Upper lobe of right lung (tissue), 1 donor: Measurements from ENCODE around the gene PRKX. TPM values are rescaled to one million over a fixed set of nuclear protein-coding genes. Genes with fewer than 3 reads are reported as not detected.
"Not testable (repeated sequence)": the region's sequence is repeated elsewhere in the genome, so short reads cannot be mapped to it uniquely, and the experiment has no call there.

Source experiments
- ATAC-seq: fragments of 200-7000 bp; cut with Tn5 transposase; one replicate; pipeline ENCODE4 v1.9.1; 2020; ENCODE audit warnings: mild to moderate bottlenecking, moderate library complexity
- DNase-seq: peaks from one replicate; pipeline ENCODE4 v3.0.0-alpha.2; 2020
- H3K27ac ChIP-seq: fragments of 200-600 bp; one replicate; pipeline ENCODE4 v1.8.0; 2022
- H3K27me3 ChIP-seq: fragments of 200-600 bp; one replicate; pipeline ENCODE4 v1.8.0; 2022; ENCODE audit warnings: mild to moderate bottlenecking
- H3K36me3 ChIP-seq: fragments of 200-600 bp; one replicate; pipeline ENCODE4 v1.8.0; 2022
- H3K4me1 ChIP-seq: fragments of 200-600 bp; one replicate; pipeline ENCODE4 v1.8.0; 2022
- H3K4me3 ChIP-seq: fragments of 200-600 bp; one replicate; pipeline ENCODE4 v1.8.0; 2022; ENCODE audit warnings: mild to moderate bottlenecking
- H3K9me3 ChIP-seq: fragments of 200-600 bp; one replicate; pipeline ENCODE4 v1.8.0; 2022
- intact Hi-C: fragments of 100-400 bp; cut with DNase I; formaldehyde crosslinking; loops from one replicate; pipeline ENCODE4 v1.11.0; 2022
- total RNA-seq: library from RNA; stranded (reverse); fragmentation: NEBNext Ultra II Directional; extraction: Animal tissue kit (Norgen Biotek cat#: 25700); gene quantifications from one replicate; pipeline ENCODE4 v1.2.1, GENCODE V29; 2021
- TF ChIP-seq, protein P1 (sequence below): fragments of 200-600 bp; IDR thresholded peaks from one replicate; pipeline ENCODE4 v1.8.0; 2022; ENCODE audit warnings: antibody characterized with exemption
- donor health status: DM: no; HTN: yes; CAD: no; lungs with severe emphysema.

PRKX gene
- total RNA-seq, 1 donor from 2014 or later: 23.8 TPM

DNA sequence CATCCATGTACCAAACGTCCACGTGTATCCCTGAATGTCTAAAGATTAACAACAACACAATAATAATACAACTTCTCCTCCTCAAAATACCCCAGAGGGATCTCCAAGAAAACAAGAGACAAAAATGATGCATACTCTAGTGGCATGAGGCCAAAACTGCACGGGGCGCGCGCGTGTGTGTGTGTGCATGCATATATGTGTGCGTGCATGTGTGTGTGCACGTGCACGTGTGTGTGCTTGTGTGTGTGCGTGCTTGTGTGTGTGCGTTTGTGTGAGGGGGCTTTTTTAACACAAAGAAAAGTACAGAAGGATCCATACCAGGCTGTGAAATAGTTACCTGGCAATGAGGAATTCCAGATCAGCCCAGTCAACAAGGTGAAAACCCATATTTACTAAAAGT lies 48.5 kb downstream of the PRKX start:
- no peaks in the 10 kb centered on the region for H3K4me1 ChIP-seq
- no peaks in the 10 kb centered on the region for H3K27me3 ChIP-seq
- ATAC-seq: no peak
- TF ChIP-seq, protein P1, sequence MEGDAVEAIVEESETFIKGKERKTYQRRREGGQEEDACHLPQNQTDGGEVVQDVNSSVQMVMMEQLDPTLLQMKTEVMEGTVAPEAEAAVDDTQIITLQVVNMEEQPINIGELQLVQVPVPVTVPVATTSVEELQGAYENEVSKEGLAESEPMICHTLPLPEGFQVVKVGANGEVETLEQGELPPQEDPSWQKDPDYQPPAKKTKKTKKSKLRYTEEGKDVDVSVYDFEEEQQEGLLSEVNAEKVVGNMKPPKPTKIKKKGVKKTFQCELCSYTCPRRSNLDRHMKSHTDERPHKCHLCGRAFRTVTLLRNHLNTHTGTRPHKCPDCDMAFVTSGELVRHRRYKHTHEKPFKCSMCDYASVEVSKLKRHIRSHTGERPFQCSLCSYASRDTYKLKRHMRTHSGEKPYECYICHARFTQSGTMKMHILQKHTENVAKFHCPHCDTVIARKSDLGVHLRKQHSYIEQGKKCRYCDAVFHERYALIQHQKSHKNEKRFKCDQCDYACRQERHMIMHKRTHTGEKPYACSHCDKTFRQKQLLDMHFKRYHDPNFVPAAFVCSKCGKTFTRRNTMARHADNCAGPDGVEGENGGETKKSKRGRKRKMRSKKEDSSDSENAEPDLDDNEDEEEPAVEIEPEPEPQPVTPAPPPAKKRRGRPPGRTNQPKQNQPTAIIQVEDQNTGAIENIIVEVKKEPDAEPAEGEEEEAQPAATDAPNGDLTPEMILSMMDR: no peak
- H3K4me3 ChIP-seq: no peak overlapping the region
- intact Hi-C loops: no loop called here
- no peak for DNase-seq
- H3K36me3 ChIP-seq: no peaks in the 10 kb centered on the region
- no peaks in the 10 kb centered on the region for H3K9me3 ChIP-seq
- H3K27ac ChIP-seq: no peak overlapping the region

DNA sequence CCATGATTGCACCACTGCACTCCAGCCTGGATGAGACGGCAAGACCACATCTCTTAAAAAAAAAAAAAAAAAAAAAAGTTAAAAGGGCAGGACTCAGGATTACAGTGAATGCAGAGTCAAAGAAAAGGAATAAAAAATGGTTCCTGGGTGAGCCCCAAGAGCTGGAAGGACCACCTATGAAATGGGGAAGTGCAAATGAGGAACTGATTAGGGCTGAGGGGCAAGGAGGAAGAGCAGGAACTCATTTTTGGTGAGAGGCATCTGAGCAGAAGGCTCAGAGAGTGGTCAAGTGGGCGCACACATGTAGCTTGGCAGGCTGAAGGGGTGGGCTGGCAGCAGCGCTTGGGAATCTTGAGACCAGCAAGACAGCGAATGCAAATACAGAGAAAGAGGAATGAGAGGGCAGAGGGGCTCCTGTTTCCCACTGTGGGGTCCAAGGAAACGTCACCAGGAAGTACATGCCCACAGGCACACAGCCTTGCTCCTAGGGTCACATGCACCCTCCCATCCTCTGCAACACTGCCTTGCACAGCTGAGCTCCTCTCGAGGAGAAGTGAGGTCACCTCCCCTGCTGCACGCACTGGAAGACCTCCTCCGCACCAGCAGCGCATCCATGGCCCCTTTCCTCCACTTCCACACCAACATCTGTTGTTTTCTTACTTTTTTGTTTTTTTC lies 49.7 kb downstream of the PRKX start:
- H3K9me3 ChIP-seq, H3K4me3 ChIP-seq, intact Hi-C loops, H3K27ac ChIP-seq, H3K27me3 ChIP-seq, H3K4me1 ChIP-seq, H3K36me3 ChIP-seq: not testable (repeated sequence)
- peak; percentile 79 for ATAC-seq
- DNase-seq: peak; percentile 59

DNA sequence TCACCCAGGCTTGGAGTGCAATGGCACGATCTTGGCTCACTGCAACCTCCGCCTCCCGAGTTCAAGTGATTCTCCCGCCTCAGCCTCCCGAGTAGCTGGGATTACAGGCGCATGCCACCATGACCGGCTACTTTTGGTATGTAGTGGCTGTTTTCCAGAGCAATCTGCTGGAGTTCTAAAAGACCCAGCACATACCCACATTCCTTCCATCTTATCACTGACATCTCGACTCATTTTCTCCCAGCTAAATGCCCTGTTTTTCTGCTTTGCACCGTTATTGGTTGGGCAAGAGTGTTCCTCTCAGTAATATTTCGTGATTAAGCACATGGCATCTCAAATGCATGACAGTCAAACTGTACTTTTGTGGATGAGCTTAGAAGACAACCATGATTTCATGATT lies 53.7 kb downstream of the PRKX start:
- DNase-seq (no peak), ATAC-seq (no peak)
- TF ChIP-seq, protein P1: no peak
- no peaks in the 10 kb centered on the region for H3K27me3 ChIP-seq
- H3K27ac ChIP-seq: no peak overlapping the region
- intact Hi-C loops: no loop called here
- no peak overlapping the region for H3K4me3 ChIP-seq
- no peaks in the 10 kb centered on the region for H3K4me1 ChIP-seq
- no peaks in the 10 kb centered on the region for H3K9me3 ChIP-seq
- no peaks in the 10 kb centered on the region for H3K36me3 ChIP-seq

DNA sequence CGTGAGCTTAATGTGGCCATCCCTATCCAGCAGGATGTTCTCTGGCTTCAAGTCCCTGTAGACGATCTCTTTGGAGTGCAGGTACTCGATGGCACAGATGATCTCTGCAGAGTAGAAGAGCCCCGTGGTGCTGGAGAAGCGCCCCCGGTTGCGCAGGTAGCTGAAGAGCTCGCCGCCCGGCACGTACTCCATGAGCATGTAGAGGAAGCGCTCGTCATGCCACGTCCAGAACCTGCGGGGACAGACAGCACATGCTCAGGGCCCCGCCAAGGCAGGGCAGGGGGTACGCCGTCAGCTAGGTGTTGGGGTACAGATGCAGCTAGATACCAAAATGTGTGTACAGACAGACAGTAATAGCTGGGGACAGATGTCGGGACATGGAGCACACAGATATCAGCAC lies 58.3 kb downstream of the PRKX start:
- no peak overlapping the region for H3K4me3 ChIP-seq
- no peak overlapping the region for H3K27ac ChIP-seq
- no peaks in the 10 kb centered on the region for H3K27me3 ChIP-seq
- no peaks in the 10 kb centered on the region for H3K9me3 ChIP-seq
- no peak for ATAC-seq
- intact Hi-C loops: no loop called here
- TF ChIP-seq, protein P1: no peak
- H3K36me3 ChIP-seq: peaks cover 4% of the 10 kb centered on the region
- DNase-seq: no peak
- no peaks in the 10 kb centered on the region for H3K4me1 ChIP-seq

DNA sequence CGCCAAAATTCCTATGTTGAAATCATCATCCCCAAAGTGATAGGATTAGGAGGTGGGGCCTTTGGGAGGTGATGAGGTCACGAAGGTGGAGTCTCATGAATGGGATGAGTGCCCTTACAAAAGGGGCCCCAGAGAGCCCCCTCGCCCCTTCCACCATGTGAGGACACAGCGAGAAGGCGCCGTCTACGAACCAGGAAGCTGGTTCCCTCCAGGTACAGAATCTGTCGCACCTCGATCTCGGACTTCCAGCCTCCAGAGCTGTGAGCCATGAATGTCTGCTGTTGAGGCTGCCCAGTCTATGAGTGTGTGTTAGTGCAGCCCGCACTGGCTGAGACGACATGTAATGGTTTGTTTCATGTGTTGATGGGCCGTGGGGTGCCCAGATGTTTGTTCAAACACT lies 60.3 kb downstream of the PRKX start:
- H3K4me3 ChIP-seq: no peak overlapping the region
- no peaks in the 10 kb centered on the region for H3K27me3 ChIP-seq
- ATAC-seq: no peak

DNA sequence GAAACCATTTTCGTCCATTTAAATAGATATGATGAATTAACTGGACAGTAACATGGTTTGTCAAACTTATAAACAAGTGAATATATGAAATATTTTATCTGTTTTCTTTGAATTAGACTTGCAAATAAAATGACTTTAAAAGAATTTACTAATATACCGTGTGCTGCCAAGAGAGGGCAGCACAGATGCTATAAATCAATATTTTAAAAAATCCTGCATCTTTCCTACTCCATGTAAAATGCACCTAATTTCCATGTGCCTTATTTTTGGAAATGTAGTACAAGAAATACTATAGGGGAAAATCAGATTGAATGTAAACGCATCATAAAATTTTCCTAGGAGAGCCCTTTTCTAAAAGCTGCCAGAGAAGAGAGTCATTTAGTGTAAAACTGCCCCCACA lies 62.2 kb downstream of the PRKX start:
- no peak for DNase-seq
- no peaks in the 10 kb centered on the region for H3K27me3 ChIP-seq
- H3K27ac ChIP-seq: no peak overlapping the region
- H3K4me3 ChIP-seq: no peak overlapping the region
- intact Hi-C loops: no loop called here
- no peaks in the 10 kb centered on the region for H3K4me1 ChIP-seq
- TF ChIP-seq, protein P1: peak; percentile 50
- H3K9me3 ChIP-seq: no peaks in the 10 kb centered on the region
- no peak for ATAC-seq
- H3K36me3 ChIP-seq: peaks cover 4% of the 10 kb centered on the region

More for the DNA sequence above, 60.3 kb downstream of the PRKX start:
- Histone ChIP-seq H3K36me3 (peaks cover 4% of the 10 kb centered on the region), H3K27ac (no peak overlapping the region), H3K9me3 (no peaks in the 10 kb centered on the region), H3K4me1 (no peaks in the 10 kb centered on the region)
- intact Hi-C loops: no loop called here
- TF ChIP-seq, protein P1: no peak
- no peak for DNase-seq
